GM23338 (cell line): ENCODE measurements around the gene MYCBP2. TPM values are rescaled to one million over a fixed set of nuclear protein-coding genes. Genes with fewer than 3 reads are reported as not detected.

ENCODE experiments used
- ATAC-seq: fragments of 200-7000 bp; cut with Tn5 transposase; 3 replicates; pipeline ENCODE4 v1.9.1; 2020
- DNase-seq: peaks from one replicate; pipeline ENCODE4 v3.0.0-alpha.2; 2015; ENCODE audit warnings: low spot score
- H2AFZ ChIP-seq: fragments of 200-600 bp; sonication (generic); 2 replicates; pipeline ENCODE4 v1.8.0; 2016; ENCODE audit warnings: antibody characterized with exemption, mild to moderate bottlenecking, moderate library complexity
- H3F3A ChIP-seq: fragments of 200-600 bp; sonication (generic); replicated peaks from 2 replicates; pipeline ENCODE4 v1.8.0; 2017; ENCODE audit warnings: antibody characterized with exemption, mixed run types, low read depth
- H3K27ac ChIP-seq: fragments of 200-600 bp; sonication (generic); 2 replicates; pipeline ENCODE4 v1.6.1; 2016; ENCODE audit warnings: low read depth
- H3K27me3 ChIP-seq: fragments of 200-600 bp; sonication (generic); 2 replicates; pipeline ENCODE4 v1.8.0; 2016; ENCODE audit warnings: mild to moderate bottlenecking, mixed run types, moderate library complexity; ENCODE audit not compliant: insufficient read depth
- H3K36me3 ChIP-seq: fragments of 200-600 bp; sonication (generic); 2 replicates; pipeline ENCODE4 v1.8.0; 2016; ENCODE audit warnings: mild to moderate bottlenecking; ENCODE audit not compliant: insufficient read depth
- H3K4me1 ChIP-seq: fragments of 200-600 bp; sonication (generic); 2 replicates; pipeline ENCODE4 v1.8.0; 2016; ENCODE audit warnings: mild to moderate bottlenecking, moderate library complexity; ENCODE audit not compliant: insufficient read depth
- H3K4me2 ChIP-seq: fragments of 200-600 bp; sonication (generic); 2 replicates; pipeline ENCODE4 v1.7.1; 2017; ENCODE audit warnings: mixed run types
- H3K4me3 ChIP-seq: fragments of 200-600 bp; sonication (generic); 2 replicates; pipeline ENCODE4 v1.6.1; 2016; ENCODE audit warnings: mixed run types
- H3K79me2 ChIP-seq: fragments of 200-600 bp; sonication (generic); replicated peaks from 2 replicates; pipeline ENCODE4 v1.8.0; 2017; ENCODE audit warnings: mild to moderate bottlenecking; ENCODE audit not compliant: insufficient read depth
- H3K9me2 ChIP-seq: fragments of 200-600 bp; sonication (generic); 2 replicates; pipeline ENCODE4 v1.8.0; 2017; ENCODE audit not compliant: insufficient read depth
- H4K20me1 ChIP-seq: fragments of 200-600 bp; sonication (generic); replicated peaks from 2 replicates; pipeline ENCODE4 v1.8.0; 2017; ENCODE audit warnings: mild to moderate bottlenecking; ENCODE audit not compliant: insufficient read depth
- H3K27ac Mint-ChIP-seq: 2 replicates; pipeline ENCODE4 v1.8.0; 2020; ENCODE audit warnings: inconsistent platforms, mild to moderate bottlenecking, moderate library complexity, mixed read lengths
- H3K27me3 Mint-ChIP-seq: 3 replicates; pipeline ENCODE4 v1.8.0; 2022; ENCODE audit warnings: low read depth, mild to moderate bottlenecking, moderate library complexity, mixed read lengths, inconsistent platforms; ENCODE audit not compliant: insufficient read depth, poor library complexity
- H3K36me3 Mint-ChIP-seq: 3 replicates; pipeline ENCODE4 v1.8.0; 2021; ENCODE audit warnings: low read depth, mild to moderate bottlenecking, inconsistent platforms, moderate library complexity, mixed read lengths
- H3K4me1 Mint-ChIP-seq: 3 replicates; pipeline ENCODE4 v1.8.0; 2020; ENCODE audit warnings: mild to moderate bottlenecking, inconsistent platforms, mixed read lengths
- H3K4me3 Mint-ChIP-seq: 3 replicates; pipeline ENCODE4 v1.8.0; 2021; ENCODE audit warnings: moderate library complexity, mild to moderate bottlenecking, inconsistent platforms, mixed read lengths
- H3K9me3 Mint-ChIP-seq: 3 replicates; pipeline ENCODE4 v1.8.0; 2020; ENCODE audit warnings: moderate library complexity, mild to moderate bottlenecking, inconsistent platforms, mixed read lengths
- CREB1 ChIP-seq: fragments of 250-450 bp; sonication (Bioruptor Pico); IDR thresholded peaks from 2 replicates; pipeline ENCODE4 v1.5.0; 2020; ENCODE audit warnings: low read depth, mild to moderate bottlenecking, moderate library complexity
- EZH2 ChIP-seq: fragments of 200-600 bp; sonication (generic); IDR thresholded peaks from one replicate; pipeline ENCODE4 v1.8.0; 2017; ENCODE audit warnings: antibody characterized with exemption, mild to moderate bottlenecking, low read depth; ENCODE audit not compliant: unreplicated experiment
- JUNB ChIP-seq: IDR thresholded peaks from one replicate; pipeline ENCODE4 v1.6.1; 2016; ENCODE audit warnings: antibody characterized with exemption; ENCODE audit not compliant: unreplicated experiment
- NANOG ChIP-seq: IDR thresholded peaks from 2 replicates; pipeline ENCODE4 v1.6.1; 2016; ENCODE audit warnings: antibody characterized with exemption, borderline replicate concordance
- POLR2AphosphoS5 ChIP-seq: IDR thresholded peaks from 2 replicates; pipeline ENCODE4 v1.6.1; 2016; ENCODE audit warnings: antibody characterized with exemption, low read depth
- REST ChIP-seq: IDR thresholded peaks from one replicate; pipeline ENCODE4 v1.6.1; 2018; ENCODE audit warnings: antibody characterized with exemption; ENCODE audit not compliant: unreplicated experiment
- STAT1 ChIP-seq: IDR thresholded peaks from one replicate; pipeline ENCODE4 v1.6.1; 2016; ENCODE audit warnings: antibody characterized with exemption; ENCODE audit not compliant: unreplicated experiment
- ZNF114 ChIP-seq: fragments of 250-450 bp; sonication (Bioruptor Pico); IDR thresholded peaks from 2 replicates; pipeline ENCODE4 v1.5.0; 2020; ENCODE audit warnings: mild to moderate bottlenecking, moderate library complexity
- ZNF331 ChIP-seq: fragments of 250-450 bp; sonication (Bioruptor Pico); IDR thresholded peaks from 2 replicates; pipeline ENCODE4 v1.5.0; 2020; ENCODE audit warnings: low read depth, mild to moderate bottlenecking, moderate library complexity
- polyA plus RNA-seq: library from polyadenylated mRNA; unstranded; fragments of >200 nt; fragmentation: Nextera tagmentation; extraction: Ambion mirVana; gene quantifications from 2 replicates; pipeline ENCODE4 v1.2.1, GENCODE V29; 2016
- total RNA-seq: library from RNA; depleted of rRNA; stranded (reverse); fragments of >200 nt; shearing (Covaris generic); gene quantifications from 2 replicates; pipeline ENCODE4 v1.2.3, GENCODE V29; 2014
- TF ChIP-seq, protein P1 (sequence below), 2 experiments: fragments of 200-600 bp in 1 of 2; sonication (generic) in 1 of 2; conservative IDR thresholded peaks; 2 replicates each; pipeline versions ENCODE4 v1.5.1 to v1.6.1; 2016 to 2017; ENCODE audit warnings: antibody characterized with exemption in 2 of 2, low read depth in 2 of 2, mild to moderate bottlenecking in 2 of 2, moderate library complexity in 1 of 2
- TF ChIP-seq, protein P2 (sequence below): IDR thresholded peaks from 2 replicates; pipeline ENCODE4 v1.6.1; 2016; ENCODE audit warnings: antibody characterized with exemption
- TF ChIP-seq, protein P3 (sequence below): fragments of 250-450 bp; sonication (Bioruptor Pico); IDR thresholded peaks from 2 replicates; pipeline ENCODE4 v1.5.0; 2020; ENCODE audit warnings: mild to moderate bottlenecking, moderate library complexity

MYCBP2 gene
- total and polyA plus RNA-seq, 2 experiments from 2014 or later = 54.6 to 77.2 TPM

GRCh38 chr13:77171451-77171850, 155.4 kb downstream of the MYCBP2 start:
- DNase-seq = no peak
- TF ChIP-seq CREB1 (CRISPR knock-in tag) (no peak), REST (no peak), EZH2 (no peak), ZNF114 (no peak), JUNB (no peak), NANOG (no peak), ZNF331 (CRISPR knock-in tag) (no peak), POLR2AphosphoS5 (no peak), STAT1 (no peak)
- TF ChIP-seq, protein P1, sequence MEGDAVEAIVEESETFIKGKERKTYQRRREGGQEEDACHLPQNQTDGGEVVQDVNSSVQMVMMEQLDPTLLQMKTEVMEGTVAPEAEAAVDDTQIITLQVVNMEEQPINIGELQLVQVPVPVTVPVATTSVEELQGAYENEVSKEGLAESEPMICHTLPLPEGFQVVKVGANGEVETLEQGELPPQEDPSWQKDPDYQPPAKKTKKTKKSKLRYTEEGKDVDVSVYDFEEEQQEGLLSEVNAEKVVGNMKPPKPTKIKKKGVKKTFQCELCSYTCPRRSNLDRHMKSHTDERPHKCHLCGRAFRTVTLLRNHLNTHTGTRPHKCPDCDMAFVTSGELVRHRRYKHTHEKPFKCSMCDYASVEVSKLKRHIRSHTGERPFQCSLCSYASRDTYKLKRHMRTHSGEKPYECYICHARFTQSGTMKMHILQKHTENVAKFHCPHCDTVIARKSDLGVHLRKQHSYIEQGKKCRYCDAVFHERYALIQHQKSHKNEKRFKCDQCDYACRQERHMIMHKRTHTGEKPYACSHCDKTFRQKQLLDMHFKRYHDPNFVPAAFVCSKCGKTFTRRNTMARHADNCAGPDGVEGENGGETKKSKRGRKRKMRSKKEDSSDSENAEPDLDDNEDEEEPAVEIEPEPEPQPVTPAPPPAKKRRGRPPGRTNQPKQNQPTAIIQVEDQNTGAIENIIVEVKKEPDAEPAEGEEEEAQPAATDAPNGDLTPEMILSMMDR (conservative IDR thresholded peaks at IDR 0.05; ENCODE audit: low read depth in 2 of 2) = no peak
- TF ChIP-seq, protein P2, sequence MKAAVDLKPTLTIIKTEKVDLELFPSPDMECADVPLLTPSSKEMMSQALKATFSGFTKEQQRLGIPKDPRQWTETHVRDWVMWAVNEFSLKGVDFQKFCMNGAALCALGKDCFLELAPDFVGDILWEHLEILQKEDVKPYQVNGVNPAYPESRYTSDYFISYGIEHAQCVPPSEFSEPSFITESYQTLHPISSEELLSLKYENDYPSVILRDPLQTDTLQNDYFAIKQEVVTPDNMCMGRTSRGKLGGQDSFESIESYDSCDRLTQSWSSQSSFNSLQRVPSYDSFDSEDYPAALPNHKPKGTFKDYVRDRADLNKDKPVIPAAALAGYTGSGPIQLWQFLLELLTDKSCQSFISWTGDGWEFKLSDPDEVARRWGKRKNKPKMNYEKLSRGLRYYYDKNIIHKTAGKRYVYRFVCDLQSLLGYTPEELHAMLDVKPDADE = no peak
- TF ChIP-seq, protein P3, sequence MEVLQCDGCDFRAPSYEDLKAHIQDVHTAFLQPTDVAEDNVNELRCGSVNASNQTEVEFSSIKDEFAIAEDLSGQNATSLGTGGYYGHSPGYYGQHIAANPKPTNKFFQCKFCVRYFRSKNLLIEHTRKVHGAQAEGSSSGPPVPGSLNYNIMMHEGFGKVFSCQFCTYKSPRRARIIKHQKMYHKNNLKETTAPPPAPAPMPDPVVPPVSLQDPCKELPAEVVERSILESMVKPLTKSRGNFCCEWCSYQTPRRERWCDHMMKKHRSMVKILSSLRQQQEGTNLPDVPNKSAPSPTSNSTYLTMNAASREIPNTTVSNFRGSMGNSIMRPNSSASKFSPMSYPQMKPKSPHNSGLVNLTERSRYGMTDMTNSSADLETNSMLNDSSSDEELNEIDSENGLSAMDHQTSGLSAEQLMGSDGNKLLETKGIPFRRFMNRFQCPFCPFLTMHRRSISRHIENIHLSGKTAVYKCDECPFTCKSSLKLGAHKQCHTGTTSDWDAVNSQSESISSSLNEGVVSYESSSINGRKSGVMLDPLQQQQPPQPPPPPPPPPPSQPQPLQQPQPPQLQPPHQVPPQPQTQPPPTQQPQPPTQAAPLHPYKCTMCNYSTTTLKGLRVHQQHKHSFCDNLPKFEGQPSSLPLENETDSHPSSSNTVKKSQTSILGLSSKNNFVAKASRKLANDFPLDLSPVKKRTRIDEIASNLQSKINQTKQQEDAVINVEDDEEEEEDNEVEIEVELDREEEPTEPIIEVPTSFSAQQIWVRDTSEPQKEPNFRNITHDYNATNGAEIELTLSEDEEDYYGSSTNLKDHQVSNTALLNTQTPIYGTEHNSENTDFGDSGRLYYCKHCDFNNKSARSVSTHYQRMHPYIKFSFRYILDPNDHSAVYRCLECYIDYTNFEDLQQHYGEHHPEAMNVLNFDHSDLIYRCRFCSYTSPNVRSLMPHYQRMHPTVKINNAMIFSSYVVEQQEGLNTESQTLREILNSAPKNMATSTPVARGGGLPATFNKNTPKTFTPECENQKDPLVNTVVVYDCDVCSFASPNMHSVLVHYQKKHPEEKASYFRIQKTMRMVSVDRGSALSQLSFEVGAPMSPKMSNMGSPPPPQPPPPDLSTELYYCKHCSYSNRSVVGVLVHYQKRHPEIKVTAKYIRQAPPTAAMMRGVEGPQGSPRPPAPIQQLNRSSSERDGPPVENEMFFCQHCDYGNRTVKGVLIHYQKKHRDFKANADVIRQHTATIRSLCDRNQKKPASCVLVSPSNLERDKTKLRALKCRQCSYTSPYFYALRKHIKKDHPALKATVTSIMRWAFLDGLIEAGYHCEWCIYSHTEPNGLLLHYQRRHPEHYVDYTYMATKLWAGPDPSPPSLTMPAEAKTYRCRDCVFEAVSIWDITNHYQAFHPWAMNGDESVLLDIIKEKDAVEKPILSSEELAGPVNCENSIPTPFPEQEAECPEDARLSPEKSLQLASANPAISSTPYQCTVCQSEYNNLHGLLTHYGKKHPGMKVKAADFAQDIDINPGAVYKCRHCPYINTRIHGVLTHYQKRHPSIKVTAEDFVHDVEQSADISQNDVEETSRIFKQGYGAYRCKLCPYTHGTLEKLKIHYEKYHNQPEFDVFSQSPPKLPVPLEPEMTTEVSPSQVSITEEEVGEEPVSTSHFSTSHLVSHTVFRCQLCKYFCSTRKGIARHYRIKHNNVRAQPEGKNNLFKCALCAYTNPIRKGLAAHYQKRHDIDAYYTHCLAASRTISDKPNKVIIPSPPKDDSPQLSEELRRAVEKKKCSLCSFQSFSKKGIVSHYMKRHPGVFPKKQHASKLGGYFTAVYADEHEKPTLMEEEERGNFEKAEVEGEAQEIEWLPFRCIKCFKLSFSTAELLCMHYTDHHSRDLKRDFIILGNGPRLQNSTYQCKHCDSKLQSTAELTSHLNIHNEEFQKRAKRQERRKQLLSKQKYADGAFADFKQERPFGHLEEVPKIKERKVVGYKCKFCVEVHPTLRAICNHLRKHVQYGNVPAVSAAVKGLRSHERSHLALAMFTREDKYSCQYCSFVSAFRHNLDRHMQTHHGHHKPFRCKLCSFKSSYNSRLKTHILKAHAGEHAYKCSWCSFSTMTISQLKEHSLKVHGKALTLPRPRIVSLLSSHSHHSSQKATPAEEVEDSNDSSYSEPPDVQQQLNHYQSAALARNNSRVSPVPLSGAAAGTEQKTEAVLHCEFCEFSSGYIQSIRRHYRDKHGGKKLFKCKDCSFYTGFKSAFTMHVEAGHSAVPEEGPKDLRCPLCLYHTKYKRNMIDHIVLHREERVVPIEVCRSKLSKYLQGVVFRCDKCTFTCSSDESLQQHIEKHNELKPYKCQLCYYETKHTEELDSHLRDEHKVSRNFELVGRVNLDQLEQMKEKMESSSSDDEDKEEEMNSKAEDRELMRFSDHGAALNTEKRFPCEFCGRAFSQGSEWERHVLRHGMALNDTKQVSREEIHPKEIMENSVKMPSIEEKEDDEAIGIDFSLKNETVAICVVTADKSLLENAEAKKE (CRISPR knock-in tag) = no peak

More at GRCh38 chr13:77171451-77171850, 155.4 kb downstream of the MYCBP2 start:
- no peak overlapping the region for H3K27ac ChIP-seq
- H3K27me3 Mint-ChIP-seq = no peaks in the 10 kb centered on the region
- no peak overlapping the region for H2AFZ ChIP-seq
- no peaks in the 10 kb centered on the region for H3K9me3 Mint-ChIP-seq
- H3K4me2 ChIP-seq = no peak overlapping the region
- H3K27ac Mint-ChIP-seq = no peak overlapping the region
- H3K9me2 ChIP-seq = no peaks in the 10 kb centered on the region
- no peaks in the 10 kb centered on the region for H3K4me1 Mint-ChIP-seq
- H3K79me2 ChIP-seq = no peaks in the 10 kb centered on the region
- H3F3A ChIP-seq = no peaks in the 10 kb centered on the region
- ATAC-seq = no peak
- no peaks in the 10 kb centered on the region for H3K27me3 ChIP-seq
- H3K4me3 Mint-ChIP-seq = no peak overlapping the region
- H3K4me1 ChIP-seq = no peaks in the 10 kb centered on the region
- H3K36me3 ChIP-seq = peaks cover 11% of the 10 kb centered on the region; the same call in 1 of the 2 replicates
- no peak overlapping the region for H3K4me3 ChIP-seq
- H3K36me3 Mint-ChIP-seq = peaks cover 5% of the 10 kb centered on the region; the same call in 2 of the 3 replicates
- no peaks in the 10 kb centered on the region; the same call in 1 of the 2 replicates for H4K20me1 ChIP-seq
